Measurements from ENCODE around the gene ALDH1A2. TPM values are rescaled to one million over a fixed set of nuclear protein-coding genes. Genes with fewer than 3 reads are reported as not detected.

ALDH1A2 gene
- polyA plus RNA-seq, 1 experiment: 0.68 TPM

GRCh38 chr15:57921371-57921770 is 144.1 kb downstream of the ALDH1A2 start:
- Histone ChIP-seq H3K27ac (ENCODE audit: low read depth, low read length) (no peak overlapping the region), H3K9me3 (ENCODE audit: control insufficient read depth, insufficient read depth, low read length) (no peaks in the 10 kb centered on the region), H3K27me3 (ENCODE audit: control insufficient read depth, insufficient read depth, low read length) (peaks cover 1% of the 10 kb centered on the region), H3K4me3 (ENCODE audit: low read depth, low read length) (no peak overlapping the region)
- DNase-seq (ENCODE audit: low read depth, low spot score): no peak
- CTCF ChIA-PET: no interaction called here
- POLR2A ChIA-PET: no interaction called here
- TF ChIP-seq CTCF (IDR thresholded peaks at IDR 0.05; ENCODE audit: low read depth, low read length): no peak

- Histone ChIP-seq H3K9me3 (ENCODE audit: control insufficient read depth, insufficient read depth, low read length) (no peaks in the 10 kb centered on the region), H3K27me3 (ENCODE audit: control insufficient read depth, insufficient read depth, low read length) (peaks cover 2% of the 10 kb centered on the region), H3K4me3 (ENCODE audit: low read depth, low read length) (no peak overlapping the region), H3K27ac (ENCODE audit: low read depth, low read length) (no peak overlapping the region)
- DNase-seq (ENCODE audit: low read depth, low spot score): no peak
- ChIA-PET POLR2A (no interaction called here), CTCF (no interaction called here)
- no peak for TF ChIP-seq CTCF (IDR thresholded peaks at IDR 0.05; ENCODE audit: low read depth, low read length)
Measured at GRCh38 chr15:57920911-57921310, 144.6 kb downstream of the ALDH1A2 start.

GRCh38 chr15:57919754-57920153 is 145.8 kb downstream of the ALDH1A2 start:
- DNase-seq (ENCODE audit: low read depth, low spot score): no peak
- Histone ChIP-seq H3K4me3 (ENCODE audit: low read depth, low read length) (no peak overlapping the region), H3K27me3 (ENCODE audit: control insufficient read depth, insufficient read depth, low read length) (peaks cover 4% of the 10 kb centered on the region), H3K27ac (ENCODE audit: low read depth, low read length) (no peak overlapping the region), H3K9me3 (ENCODE audit: control insufficient read depth, insufficient read depth, low read length) (no peaks in the 10 kb centered on the region)
- POLR2A ChIA-PET: interaction anchor here (0.6 kb wide), 1 partner anchor 195 kb away, joined by 7 read pairs; no protein-coding TSS in a partner anchor
- TF ChIP-seq CTCF (IDR thresholded peaks at IDR 0.05; ENCODE audit: low read depth, low read length): no peak
- CTCF ChIA-PET: no interaction called here

GRCh38 chr15:57917998-57918397 is 147.5 kb downstream of the ALDH1A2 start:
- TF ChIP-seq CTCF (IDR thresholded peaks at IDR 0.05; ENCODE audit: low read depth, low read length): no peak

GRCh38 chr15:57916695-57917094 is 148.8 kb downstream of the ALDH1A2 start:
- Histone ChIP-seq H3K9me3 (ENCODE audit: control insufficient read depth, insufficient read depth, low read length) (no peaks in the 10 kb centered on the region), H3K27me3 (ENCODE audit: control insufficient read depth, insufficient read depth, low read length) (peaks cover 4% of the 10 kb centered on the region), H3K27ac (ENCODE audit: low read depth, low read length) (no peak overlapping the region), H3K4me3 (ENCODE audit: low read depth, low read length) (no peak overlapping the region)
- no peak for TF ChIP-seq CTCF (IDR thresholded peaks at IDR 0.05; ENCODE audit: low read depth, low read length)
- no peak for DNase-seq (ENCODE audit: low read depth, low spot score)
- CTCF ChIA-PET: no interaction called here
- POLR2A ChIA-PET: no interaction called here

More at GRCh38 chr15:57917998-57918397, 147.5 kb downstream of the ALDH1A2 start:
- POLR2A ChIA-PET: no interaction called here
- CTCF ChIA-PET: no interaction called here
- no peak overlapping the region for H3K27ac ChIP-seq (ENCODE audit: low read depth, low read length)
- no peak for DNase-seq (ENCODE audit: low read depth, low spot score)
- H3K27me3 ChIP-seq (ENCODE audit: control insufficient read depth, insufficient read depth, low read length): peaks cover 4% of the 10 kb centered on the region
- H3K4me3 ChIP-seq (ENCODE audit: low read depth, low read length): no peak overlapping the region
- H3K9me3 ChIP-seq (ENCODE audit: control insufficient read depth, insufficient read depth, low read length): no peaks in the 10 kb centered on the region
